GM18519 (cell line): ENCODE results near the gene PCDHA8.
"Not testable (repeated sequence)": the region's sequence is repeated elsewhere in the genome, so short reads cannot be mapped to it uniquely, and the experiment has no call there.

Experiments used
- ATAC-seq: cut with Tn5 transposase; IDR thresholded peaks from one replicate; pipeline ENCODE4 v1.9.1; 2021; ENCODE audit warnings: mild to moderate bottlenecking, moderate library complexity; ENCODE audit not compliant: unreplicated experiment, low FRiP score

PCDHA8 gene

DNA sequence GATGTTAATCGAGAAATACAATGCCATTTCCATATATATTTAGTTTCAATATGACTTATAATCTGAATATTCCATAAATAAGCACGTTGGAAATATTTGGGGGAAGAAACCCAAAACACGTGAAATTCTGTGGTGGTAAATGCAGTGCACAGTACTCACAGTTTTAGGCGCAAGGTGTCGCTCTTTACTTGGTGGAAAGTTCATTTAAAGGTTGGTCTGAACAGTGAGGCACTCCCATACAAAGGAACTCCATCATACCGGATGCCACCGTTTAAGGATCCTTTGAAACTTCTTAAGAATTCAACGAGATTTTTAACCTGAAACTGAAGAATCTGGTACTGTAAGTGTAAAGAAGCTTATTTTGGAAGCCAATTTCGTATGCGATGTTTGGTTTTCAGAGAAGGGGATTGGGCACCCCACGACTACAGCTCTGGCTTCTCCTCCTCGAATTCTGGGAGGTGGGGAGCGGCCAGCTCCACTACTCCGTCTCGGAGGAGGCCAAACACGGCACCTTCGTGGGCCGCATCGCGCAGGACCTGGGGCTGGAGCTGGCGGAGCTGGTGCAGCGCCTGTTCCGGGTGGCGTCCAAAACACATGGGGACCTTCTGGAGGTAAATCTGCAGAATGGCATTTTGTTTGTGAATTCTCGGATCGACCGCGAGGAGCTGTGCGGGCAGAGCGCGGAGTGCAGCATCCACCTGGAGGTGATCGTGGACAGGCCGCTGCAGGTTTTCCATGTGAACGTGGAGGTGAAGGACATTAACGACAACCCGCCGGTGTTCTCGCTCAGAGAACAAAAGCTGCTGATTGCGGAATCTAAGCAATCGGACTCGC is 28.0 kb downstream of the PCDHA8 start, which contains the start of gene PCDHA11:
PCDHA11 (plus strand) TSS at position 237 of the 834 bp plus-strand sequence; CDS start at position 384, 147 bp downstream.
- no peak for ATAC-seq

DNA sequence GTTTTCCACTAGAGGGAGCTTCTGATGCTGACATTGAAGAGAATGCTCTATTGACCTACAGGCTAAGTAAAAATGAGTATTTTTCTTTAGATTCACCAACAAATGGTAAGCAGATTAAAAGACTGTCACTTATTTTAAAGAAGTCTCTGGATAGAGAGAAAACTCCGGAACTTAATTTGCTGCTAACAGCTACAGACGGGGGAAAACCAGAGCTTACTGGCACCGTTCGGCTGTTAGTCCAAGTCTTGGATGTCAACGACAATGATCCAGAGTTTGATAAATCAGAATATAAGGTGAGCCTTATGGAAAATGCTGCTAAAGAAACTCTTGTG is 28.5 kb downstream of the PCDHA8 start:
- ATAC-seq: no peak

DNA sequence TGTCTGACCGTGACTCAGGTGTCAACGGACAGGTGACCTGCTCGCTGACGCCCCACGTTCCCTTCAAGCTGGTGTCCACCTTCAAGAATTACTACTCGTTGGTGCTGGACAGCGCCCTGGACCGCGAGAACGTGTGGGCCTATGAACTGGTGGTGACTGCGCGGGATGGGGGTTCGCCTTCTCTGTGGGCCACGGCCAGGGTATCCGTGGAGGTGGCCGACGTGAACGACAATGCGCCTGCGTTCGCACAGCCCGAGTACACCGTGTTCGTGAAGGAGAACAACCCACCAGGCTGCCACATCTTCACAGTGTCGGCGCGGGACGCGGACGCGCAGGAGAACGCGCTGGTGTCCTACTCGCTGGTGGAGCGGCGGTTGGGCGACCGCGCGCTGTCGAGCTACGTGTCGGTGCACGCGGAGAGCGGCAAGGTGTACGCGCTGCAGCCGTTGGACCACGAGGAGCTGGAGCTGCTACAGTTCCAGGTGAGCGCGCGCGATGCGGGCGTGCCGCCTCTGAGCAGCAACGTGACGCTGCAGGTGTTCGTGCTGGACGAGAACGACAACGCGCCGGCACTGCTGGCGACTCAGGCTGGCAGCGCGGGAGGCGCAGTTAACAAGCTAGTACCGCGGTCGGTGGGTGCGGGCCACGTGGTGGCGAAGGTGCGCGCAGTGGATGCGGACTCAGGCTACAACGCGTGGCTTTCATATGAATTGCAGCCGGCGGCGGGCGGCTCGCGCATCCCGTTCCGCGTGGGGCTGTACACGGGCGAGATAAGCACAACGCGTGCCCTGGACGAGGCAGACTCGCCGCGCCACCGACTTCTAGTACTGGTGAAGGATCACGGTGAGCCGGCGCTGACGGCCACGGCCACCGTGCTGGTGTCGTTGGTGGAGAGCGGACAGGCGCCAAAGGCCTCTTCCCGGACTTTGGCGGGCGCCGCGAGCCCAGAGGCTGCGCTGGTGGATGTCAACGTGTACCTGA is 29.5 kb downstream of the PCDHA8 start:
- no peak for ATAC-seq

DNA sequence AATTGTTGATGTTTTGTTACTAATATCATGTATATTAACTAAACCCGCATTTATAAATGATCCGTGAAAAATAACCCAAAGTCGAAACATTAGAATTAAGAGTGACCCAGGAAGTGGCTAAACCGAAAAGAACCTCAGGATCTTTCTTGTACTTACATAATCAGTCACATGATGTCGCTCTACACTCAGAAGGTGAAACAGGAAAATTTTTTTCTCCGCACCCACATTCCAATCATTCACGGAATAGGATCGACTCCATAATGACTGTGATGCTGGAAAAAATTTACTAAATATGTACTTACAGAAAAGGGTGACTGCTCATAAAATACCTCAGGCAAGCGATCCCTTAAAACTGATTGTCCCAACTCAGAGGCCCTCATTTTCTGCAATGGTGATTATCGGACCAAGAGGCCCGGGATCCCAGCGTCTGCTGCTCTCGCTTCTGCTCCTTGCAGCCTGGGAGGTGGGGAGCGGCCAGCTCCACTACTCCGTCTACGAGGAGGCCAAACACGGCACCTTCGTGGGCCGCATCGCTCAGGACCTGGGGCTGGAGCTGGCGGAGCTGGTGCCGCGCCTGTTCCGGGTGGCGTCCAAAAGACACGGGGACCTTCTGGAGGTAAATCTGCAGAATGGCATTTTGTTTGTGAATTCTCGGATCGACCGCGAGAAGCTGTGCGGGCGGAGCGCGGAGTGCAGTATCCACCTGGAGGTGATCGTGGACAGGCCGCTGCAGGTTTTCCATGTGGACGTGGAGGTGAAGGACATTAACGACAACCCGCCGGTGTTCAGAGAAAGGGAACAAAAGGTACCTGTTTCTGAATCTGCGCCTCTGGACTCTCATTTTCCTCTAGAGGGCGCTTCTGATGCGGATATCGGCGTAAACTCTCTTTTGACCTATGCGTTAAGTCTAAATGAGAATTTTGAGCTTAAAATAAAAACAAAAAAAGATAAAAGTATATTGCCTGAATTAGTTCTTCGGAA is 34.4 kb downstream of the PCDHA8 start, which contains the start of gene PCDHA12:
PCDHA12 (plus strand) TSS at position 224 of the 981 bp plus-strand sequence; CDS start at position 389, 165 bp downstream.
- ATAC-seq: no peak

DNA sequence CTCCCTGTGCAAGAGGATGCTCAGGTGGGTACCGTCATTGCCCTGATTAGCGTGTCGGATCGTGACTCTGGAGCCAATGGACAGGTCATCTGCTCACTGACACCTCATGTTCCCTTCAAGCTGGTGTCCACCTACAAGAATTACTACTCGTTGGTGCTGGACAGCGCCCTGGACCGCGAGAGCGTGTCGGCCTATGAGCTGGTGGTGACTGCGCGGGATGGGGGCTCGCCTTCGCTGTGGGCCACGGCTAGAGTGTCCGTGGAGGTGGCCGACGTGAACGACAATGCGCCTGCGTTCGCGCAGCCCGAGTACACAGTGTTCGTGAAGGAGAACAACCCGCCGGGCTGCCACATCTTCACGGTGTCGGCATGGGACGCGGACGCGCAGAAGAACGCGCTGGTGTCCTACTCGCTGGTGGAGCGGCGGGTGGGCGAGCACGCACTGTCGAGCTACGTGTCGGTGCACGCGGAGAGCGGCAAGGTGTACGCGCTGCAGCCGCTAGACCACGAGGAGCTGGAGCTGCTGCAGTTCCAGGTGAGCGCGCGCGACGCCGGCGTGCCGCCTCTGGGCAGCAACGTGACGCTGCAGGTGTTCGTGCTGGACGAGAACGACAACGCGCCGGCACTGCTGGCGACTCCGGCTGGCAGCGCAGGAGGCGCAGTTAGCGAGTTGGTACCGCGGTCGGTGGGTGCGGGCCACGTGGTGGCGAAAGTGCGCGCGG is 35.7 kb downstream of the PCDHA8 start:
- not testable (repeated sequence) for ATAC-seq

DNA sequence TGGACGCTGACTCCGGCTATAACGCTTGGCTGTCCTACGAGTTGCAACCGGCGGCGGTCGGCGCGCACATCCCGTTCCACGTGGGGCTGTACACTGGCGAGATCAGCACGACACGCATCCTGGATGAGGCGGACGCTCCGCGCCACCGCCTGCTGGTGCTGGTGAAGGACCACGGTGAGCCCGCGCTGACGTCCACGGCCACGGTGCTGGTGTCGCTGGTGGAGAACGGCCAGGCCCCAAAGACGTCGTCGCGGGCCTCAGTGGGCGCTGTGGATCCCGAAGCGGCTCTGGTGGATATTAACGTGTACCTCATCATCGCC is 36.2 kb downstream of the PCDHA8 start:
- ATAC-seq: no peak

DNA sequence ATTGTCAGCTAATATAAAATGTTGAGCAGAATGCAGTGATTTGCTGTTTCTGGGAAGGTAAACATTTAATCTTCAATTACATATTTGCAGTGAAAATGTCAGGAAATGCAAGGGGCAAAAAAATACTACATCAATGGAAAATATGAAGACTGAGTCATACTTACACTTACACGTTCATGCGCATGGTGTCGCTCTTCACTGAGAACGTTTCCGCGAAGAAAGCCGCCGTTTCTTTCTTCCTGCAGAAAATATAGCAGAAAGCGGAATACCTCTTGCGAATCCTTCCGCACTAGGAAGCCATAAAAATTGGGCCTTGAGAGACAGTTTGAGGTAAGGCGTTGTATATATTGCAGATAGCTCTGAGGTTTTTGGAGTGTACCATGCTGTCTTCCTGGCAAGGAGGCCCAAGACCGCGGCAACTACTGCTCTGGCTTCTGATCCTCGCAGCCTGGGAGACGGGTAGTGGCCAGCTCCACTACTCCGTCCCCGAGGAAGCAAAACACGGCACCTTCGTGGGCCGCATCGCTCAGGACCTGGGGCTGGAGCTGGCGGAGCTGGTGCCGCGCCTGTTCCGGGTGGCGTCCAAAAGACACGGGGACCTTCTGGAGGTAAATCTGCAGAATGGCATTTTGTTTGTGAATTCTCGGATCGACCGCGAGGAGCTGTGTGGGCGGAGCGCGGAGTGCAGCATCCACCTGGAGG is 41.1 kb downstream of the PCDHA8 start, which contains the start of gene PCDHA13:
PCDHA13 (plus strand) TSS at position 236 of the 702 bp plus-strand sequence; CDS start at position 381, 145 bp downstream.
- ATAC-seq: no peak

DNA sequence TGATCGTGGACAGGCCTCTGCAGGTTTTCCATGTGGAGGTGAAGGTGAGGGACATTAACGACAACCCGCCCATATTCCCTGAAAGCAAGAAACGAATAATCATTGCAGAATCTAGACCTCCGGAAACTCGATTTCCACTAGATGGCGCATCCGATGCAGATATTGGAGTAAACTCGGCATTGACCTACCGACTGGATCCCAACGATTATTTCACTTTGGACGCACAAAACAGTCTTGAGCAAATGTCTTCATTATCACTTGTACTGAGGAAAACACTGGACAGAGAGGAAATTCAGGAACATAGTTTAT is 41.6 kb downstream of the PCDHA8 start:
- no peak for ATAC-seq

DNA sequence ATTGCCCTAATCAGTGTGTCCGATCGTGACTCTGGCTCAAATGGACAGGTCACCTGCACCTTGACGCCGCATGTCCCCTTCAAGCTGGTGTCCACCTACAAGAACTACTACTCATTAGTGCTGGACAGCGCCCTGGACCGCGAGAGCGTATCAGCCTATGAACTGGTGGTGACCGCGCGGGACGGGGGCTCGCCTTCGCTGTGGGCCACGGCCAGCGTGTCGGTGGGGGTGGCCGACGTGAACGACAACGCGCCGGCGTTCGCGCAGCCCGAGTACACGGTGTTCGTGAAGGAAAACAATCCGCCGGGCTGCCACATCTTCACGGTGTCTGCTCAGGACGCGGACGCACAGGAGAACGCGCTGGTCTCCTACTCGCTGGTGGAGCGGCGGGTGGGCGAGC is 42.4 kb downstream of the PCDHA8 start:
- ATAC-seq: no peak

DNA sequence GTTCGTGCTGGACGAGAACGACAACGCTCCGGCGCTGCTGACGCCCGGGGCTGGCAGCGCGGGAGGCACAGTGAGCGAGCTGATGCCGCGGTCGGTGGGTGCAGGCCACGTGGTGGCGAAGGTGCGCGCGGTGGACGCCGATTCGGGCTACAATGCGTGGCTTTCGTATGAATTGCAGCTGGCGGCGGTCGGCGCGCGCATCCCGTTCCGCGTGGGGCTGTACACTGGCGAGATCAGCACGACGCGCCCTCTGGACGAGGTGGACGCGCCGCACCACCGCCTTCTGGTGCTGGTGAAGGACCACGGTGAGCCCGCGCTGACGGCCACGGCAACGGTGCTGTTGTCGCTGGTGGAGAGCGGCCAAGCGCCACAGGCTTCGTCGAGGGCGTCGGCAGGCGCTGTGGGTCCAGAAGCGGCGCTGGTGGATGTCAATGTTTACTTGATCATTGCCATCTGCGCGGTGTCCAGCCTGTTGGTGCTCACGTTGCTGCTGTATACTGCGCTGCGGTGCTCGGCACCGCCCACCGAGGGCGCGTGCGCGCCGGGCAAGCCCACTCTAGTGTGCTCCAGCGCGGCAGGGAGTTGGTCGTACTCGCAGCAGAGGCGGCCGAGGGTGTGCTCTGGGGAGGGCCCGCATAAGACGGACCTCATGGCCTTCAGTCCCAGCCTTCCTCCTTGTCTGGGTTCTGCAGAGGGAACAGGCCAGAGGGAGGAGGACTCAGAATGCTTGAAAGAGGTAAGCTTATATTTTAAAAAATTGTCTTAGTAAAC is 43.1 kb downstream of the PCDHA8 start:
- no peak for ATAC-seq
